ENCODE results near the gene C5. TPM values are rescaled to one million over a fixed set of nuclear protein-coding genes. Genes with fewer than 3 reads are reported as not detected.
A peak's percentile ranks its signal among the peaks of the same experiment; 100 is the strongest.

The C5 gene
- total RNA-seq, 4 donors from 2014 or later, result 3.6 to 6.6 (median 4.6) TPM

GRCh38 chr9:120915854-120916470 is 134.1 kb downstream of the C5 start:
- WGBS, result 81% methylated on average over 5 of the region's 5 CpGs

GRCh38 chr9:120914953-120915352 is 135.1 kb downstream of the C5 start:
- Histone ChIP-seq H3K4me1 (peaks cover 28 to 58% (median 49%) of the 10 kb centered on the region in 4 donors), H3K27ac (replicated peaks in 1 of 4) (peak overlapping the region; percentile 6 to 80 (median 40)), H3K27me3 (no peaks in the 10 kb centered on the region), H3K9me3 (peaks cover 0 to 3% (median 0%) of the 10 kb centered on the region in 4 donors), H3K36me3 (peaks cover 0 to 39% (median 13%) of the 10 kb centered on the region in 4 donors), H3K4me3 (no peak overlapping the region)
- TF ChIP-seq CTCF (IDR thresholded peaks at IDR 0.05) (no peak), EP300 (IDR thresholded peaks at IDR 0.05) (no peak)
- intact Hi-C loops (cut with DNase I), result no loop called here
- no peak for DNase-seq (ENCODE audit: extremely low spot score)
- WGBS, result 88% methylated on average over 6 of the region's 6 CpGs

More at GRCh38 chr9:120915854-120916470, 134.1 kb downstream of the C5 start:
- H3K9me3 ChIP-seq, result peaks cover 0 to 3% (median 0%) of the 10 kb centered on the region in 4 donors
- H3K27me3 ChIP-seq, result no peaks in the 10 kb centered on the region
- peaks cover 37 to 68% (median 57%) of the 10 kb centered on the region in 4 donors for H3K4me1 ChIP-seq
- peaks cover 0 to 29% (median 10%) of the 10 kb centered on the region in 4 donors for H3K36me3 ChIP-seq
- no peak overlapping the region for H3K4me3 ChIP-seq
- intact Hi-C loops (cut with DNase I), result no loop called here
- H3K27ac ChIP-seq (replicated peaks in 1 of 4), result peak overlapping the region; percentile 57 to 80 (median 58)
- no peak for DNase-seq (ENCODE audit: extremely low spot score)
- TF ChIP-seq CTCF (IDR thresholded peaks at IDR 0.05), result no peak
- TF ChIP-seq EP300 (IDR thresholded peaks at IDR 0.05), result no peak
- TF ChIP-seq POLR2A (IDR thresholded peaks at IDR 0.05; ENCODE audit: low read depth), result no peak
- no peak for TF ChIP-seq POLR2AphosphoS5 (IDR thresholded peaks at IDR 0.05)

- DNase-seq (ENCODE audit: extremely low spot score), result no peak
- intact Hi-C loops (cut with DNase I), result no loop called here
- 71% methylated on average over 3 of the region's 3 CpGs for WGBS
- Histone ChIP-seq H3K27me3 (no peaks in the 10 kb centered on the region), H3K27ac (replicated peaks in 1 of 4) (peak overlapping the region; percentile 6 to 80 (median 40)), H3K9me3 (peaks cover 0 to 3% (median 0%) of the 10 kb centered on the region in 4 donors), H3K4me3 (no peak overlapping the region), H3K36me3 (peaks cover 0 to 44% (median 19%) of the 10 kb centered on the region in 4 donors), H3K4me1 (peaks cover 23 to 53% (median 46%) of the 10 kb centered on the region in 4 donors)
- TF ChIP-seq POLR2AphosphoS5 (IDR thresholded peaks at IDR 0.05) (peak; percentile 20 to 35), POLR2A (IDR thresholded peaks at IDR 0.05; ENCODE audit: low read depth) (no peak), EP300 (IDR thresholded peaks at IDR 0.05) (no peak), CTCF (IDR thresholded peaks at IDR 0.05) (no peak)
Observed at GRCh38 chr9:120914396-120914795, 135.7 kb downstream of the C5 start.

GRCh38 chr9:120913647-120914264 is 136.3 kb downstream of the C5 start:
- Histone ChIP-seq H3K27me3 (no peaks in the 10 kb centered on the region), H3K36me3 (peaks cover 0 to 50% (median 23%) of the 10 kb centered on the region in 4 donors), H3K9me3 (peaks cover 0 to 3% (median 0%) of the 10 kb centered on the region in 4 donors), H3K27ac (replicated peaks in 1 of 4) (peak overlapping the region in 1 of 4 donors; percentile 24), H3K4me3 (no peak overlapping the region), H3K4me1 (peaks cover 16 to 46% (median 39%) of the 10 kb centered on the region in 4 donors)
- DNase-seq (ENCODE audit: extremely low spot score), result no peak
- 92% methylated on average over 3 of the region's 4 CpGs for WGBS
- TF ChIP-seq CTCF (IDR thresholded peaks at IDR 0.05), result no peak
- TF ChIP-seq POLR2A (IDR thresholded peaks at IDR 0.05; ENCODE audit: low read depth), result no peak
- no peak for TF ChIP-seq POLR2AphosphoS5 (IDR thresholded peaks at IDR 0.05)
- TF ChIP-seq EP300 (IDR thresholded peaks at IDR 0.05), result no peak
- intact Hi-C loops (cut with DNase I), result no loop called here
